ENCODE results near the gene RTF2.

The RTF2 gene

GRCh38 chr20:56438284-56438683 is 30.1 kb upstream of the RTF2 start:
- no peak for DNase-seq (ENCODE audit: low read depth)

GRCh38 chr20:56439771-56440291 is 28.6 kb upstream of the RTF2 start:
- no peak for DNase-seq (ENCODE audit: low read depth)

GRCh38 chr20:56440346-56441007 is 27.9 kb upstream of the RTF2 start:
- peak; percentile 8 for DNase-seq (ENCODE audit: low read depth)

GRCh38 chr20:56442389-56443365 is 25.8 kb upstream of the RTF2 start:
- DNase-seq (ENCODE audit: low read depth), result no peak

- no peak for DNase-seq (ENCODE audit: low read depth)
These were observed 24.5 kb upstream of the RTF2 start for GRCh38 chr20:56443654-56444540.

- DNase-seq (ENCODE audit: low read depth), result no peak
These were observed 23.3 kb upstream of the RTF2 start for GRCh38 chr20:56445130-56445529.

GRCh38 chr20:56445540-56445939 is 22.9 kb upstream of the RTF2 start:
- DNase-seq (ENCODE audit: low read depth), result no peak

GRCh38 chr20:56447227-56447626 is 21.2 kb upstream of the RTF2 start:
- DNase-seq (ENCODE audit: low read depth), result no peak

GRCh38 chr20:56449459-56449858 is 19.0 kb upstream of the RTF2 start:
- DNase-seq (ENCODE audit: low read depth), result no peak

GRCh38 chr20:56451056-56451765 is 17.2 kb upstream of the RTF2 start:
- DNase-seq (ENCODE audit: low read depth), result no peak

- no peak for DNase-seq (ENCODE audit: low read depth)
These were observed 15.1 kb upstream of the RTF2 start for GRCh38 chr20:56453352-56453751.

- DNase-seq (ENCODE audit: low read depth), result no peak
These were observed 13.7 kb upstream of the RTF2 start for GRCh38 chr20:56454754-56455153.

GRCh38 chr20:56458206-56458821 is 10.1 kb upstream of the RTF2 start:
- DNase-seq (ENCODE audit: low read depth), result no peak

GRCh38 chr20:56460459-56460858 is 8.0 kb upstream of the RTF2 start:
- no peak for DNase-seq (ENCODE audit: low read depth)

GRCh38 chr20:56461576-56461975 is 6.9 kb upstream of the RTF2 start:
- no peak for DNase-seq (ENCODE audit: low read depth)

GRCh38 chr20:56463428-56463827 is 5.0 kb upstream of the RTF2 start:
- no peak for DNase-seq (ENCODE audit: low read depth)

GRCh38 chr20:56465997-56466396 is 2.4 kb upstream of the RTF2 start:
- DNase-seq (ENCODE audit: low read depth), result no peak

- no peak for DNase-seq (ENCODE audit: low read depth)
These were observed 485 bp upstream of the RTF2 start for GRCh38 chr20:56467968-56468315.

GRCh38 chr20:56469077-56469449 is 636 bp downstream of the RTF2 start:
- no peak for DNase-seq (ENCODE audit: low read depth)

- DNase-seq (ENCODE audit: low read depth), result no peak
These were observed 15.5 kb downstream of the RTF2 start for GRCh38 chr20:56483970-56484369.

- no peak for DNase-seq (ENCODE audit: low read depth)
These were observed 18.8 kb downstream of the RTF2 start for GRCh38 chr20:56487216-56487615.
